Sigmoid colon (tissue), 4 donors: ENCODE results near the gene CFAP57.

Experiments used
- CTCF ChIP-seq, 4 experiments: fragments of 450-650 bp in 3 of 4; fragments of 200-600 bp in 1 of 4; IDR thresholded peaks; one replicate each; pipeline ENCODE4 v1.5.1; 2016 to 2019; ENCODE audit warnings: antibody characterized with exemption in 4 of 4, mild to moderate bottlenecking in 3 of 4, moderate library complexity in 2 of 4
- EP300 ChIP-seq, 4 donors: sonication (generic); formaldehyde crosslinking; IDR thresholded peaks; one replicate each; pipeline ENCODE4 v1.6.1; 2017; ENCODE audit warnings: antibody characterized with exemption in 4 of 4
- POLR2A ChIP-seq, 2 donors: fragments of 450-650 bp; IDR thresholded peaks; one replicate each; pipeline ENCODE4 v1.6.1; 2016; ENCODE audit warnings: antibody characterized with exemption in 2 of 2, mild to moderate bottlenecking in 2 of 2, moderate library complexity in 2 of 2

DNA sequence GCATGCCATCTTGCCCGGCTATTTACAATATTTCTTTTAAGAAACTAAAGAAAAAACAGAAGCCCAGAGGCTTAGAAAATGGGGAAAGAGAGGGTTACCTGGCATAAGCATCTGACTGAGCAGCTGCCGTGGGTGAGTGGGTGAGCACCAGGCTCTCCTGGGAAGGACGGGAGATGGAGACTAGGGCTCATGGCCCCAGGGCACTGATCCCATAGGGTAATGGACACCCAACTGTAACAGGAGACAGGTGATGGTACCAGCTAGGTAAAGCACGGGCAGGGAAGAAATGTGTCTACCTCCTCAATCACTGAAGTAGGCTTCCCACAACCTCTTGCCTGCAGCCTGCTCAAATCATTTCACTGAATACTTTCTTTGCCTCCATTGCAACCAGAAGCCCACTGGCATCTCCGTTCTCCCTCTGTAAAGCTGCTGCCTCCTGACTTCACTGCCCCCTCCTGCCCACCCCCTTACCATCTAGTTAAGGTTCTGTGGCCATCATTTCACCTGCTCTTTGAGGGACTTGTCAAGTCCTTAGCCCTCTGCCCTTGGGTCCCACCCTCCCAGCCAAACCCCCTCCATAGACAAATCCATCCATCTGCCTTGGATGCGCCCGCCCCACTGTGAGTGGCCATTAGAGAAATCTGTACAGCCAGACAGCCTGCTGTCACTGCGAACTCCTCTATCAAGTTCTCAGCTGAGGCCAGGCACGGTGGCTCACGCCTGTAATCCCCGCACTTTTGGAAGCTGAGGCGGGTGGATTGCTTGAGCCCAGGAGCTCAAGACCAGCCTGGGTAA, 103.9 kb downstream of the CFAP57 start:
- TF ChIP-seq CTCF (IDR thresholded peaks at IDR 0.05) = no peak
- TF ChIP-seq POLR2A (IDR thresholded peaks at IDR 0.05) = no peak
- TF ChIP-seq EP300 (IDR thresholded peaks at IDR 0.05) = no peak
